Fibroblast of the conjunctiva (primary cell): ENCODE data around the gene TENM3.

ENCODE experiments used
- DNase-seq: peaks from one replicate; pipeline ENCODE4 v3.0.0-alpha.2; 2010; ENCODE audit warnings: low read depth

Gene TENM3

DNA sequence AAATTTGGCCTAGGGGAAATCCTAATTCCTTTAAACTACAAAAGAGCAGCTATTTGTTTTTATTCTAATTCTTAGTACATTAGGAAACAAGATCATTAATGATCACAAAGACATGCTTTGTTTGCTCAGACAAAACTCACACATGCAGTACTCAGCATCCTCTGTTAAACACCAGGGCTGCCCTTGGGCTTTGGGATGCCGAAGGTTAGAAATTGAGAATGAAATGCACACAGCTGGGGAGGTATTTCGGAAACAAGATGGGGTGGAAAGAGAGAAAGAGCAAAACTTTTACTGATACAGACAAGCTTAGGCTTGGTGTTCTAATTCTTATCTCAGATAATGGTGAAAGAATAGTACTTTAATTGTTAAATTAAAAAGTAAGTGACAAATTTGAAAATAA is 451.3 kb downstream of the TENM3 start:
- no peak for DNase-seq

DNA sequence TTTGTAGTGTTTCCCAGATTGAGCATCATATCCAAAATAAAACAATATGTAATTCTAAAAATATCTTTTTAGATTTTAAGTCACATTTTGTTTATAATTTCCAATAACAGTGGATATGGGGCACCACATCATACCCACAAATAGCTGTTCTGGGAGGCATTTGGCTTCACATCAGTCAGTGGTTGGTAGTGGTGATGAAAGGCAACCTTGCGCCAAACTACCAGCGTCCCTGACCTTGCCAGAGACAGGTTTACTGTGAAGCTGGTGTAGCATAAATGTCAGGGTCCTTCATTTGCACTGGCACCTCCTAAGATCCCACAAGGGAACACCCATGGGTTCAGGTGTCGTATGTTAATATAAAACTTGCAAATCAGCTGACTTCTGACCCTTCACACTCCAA is 451.8 kb downstream of the TENM3 start:
- DNase-seq, result no peak

DNA sequence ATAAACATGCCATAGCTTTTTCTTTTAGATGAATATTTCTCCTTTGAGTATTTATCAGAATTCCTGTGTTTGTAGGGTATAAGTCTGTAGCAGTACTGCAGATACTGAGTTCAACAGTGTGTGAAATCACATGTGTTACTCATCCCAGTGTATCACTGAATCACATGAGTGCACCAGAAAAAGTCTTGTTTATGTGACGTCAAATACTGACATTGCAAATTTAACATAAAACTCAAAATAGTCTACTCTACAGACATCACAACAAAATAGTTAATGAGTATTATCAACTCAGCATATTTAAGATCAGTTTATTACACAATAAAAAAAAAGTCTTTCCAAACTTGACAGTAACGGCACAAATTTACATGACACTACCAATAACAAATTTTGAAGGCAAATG is 452.6 kb downstream of the TENM3 start:
- no peak for DNase-seq

DNA sequence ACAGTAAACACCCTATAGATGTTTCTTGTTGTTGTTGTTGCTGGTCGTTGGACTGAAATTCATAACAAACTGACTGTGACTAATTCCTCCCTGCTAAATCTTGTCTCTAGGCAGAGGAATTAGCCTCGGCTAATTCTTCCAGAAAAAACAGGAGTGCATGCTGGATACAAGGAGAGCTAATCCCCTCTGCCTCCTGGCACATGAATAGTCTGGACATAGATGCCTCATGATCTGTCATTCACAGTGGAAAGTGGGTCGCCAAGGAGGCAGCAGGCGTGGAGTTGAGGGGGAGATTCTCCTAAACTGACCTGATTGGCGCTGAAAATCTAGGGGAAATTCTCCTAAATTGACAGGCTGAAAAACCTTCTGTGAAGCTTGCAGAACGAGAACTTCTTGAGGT is 453.9 kb downstream of the TENM3 start:
- no peak for DNase-seq

DNA sequence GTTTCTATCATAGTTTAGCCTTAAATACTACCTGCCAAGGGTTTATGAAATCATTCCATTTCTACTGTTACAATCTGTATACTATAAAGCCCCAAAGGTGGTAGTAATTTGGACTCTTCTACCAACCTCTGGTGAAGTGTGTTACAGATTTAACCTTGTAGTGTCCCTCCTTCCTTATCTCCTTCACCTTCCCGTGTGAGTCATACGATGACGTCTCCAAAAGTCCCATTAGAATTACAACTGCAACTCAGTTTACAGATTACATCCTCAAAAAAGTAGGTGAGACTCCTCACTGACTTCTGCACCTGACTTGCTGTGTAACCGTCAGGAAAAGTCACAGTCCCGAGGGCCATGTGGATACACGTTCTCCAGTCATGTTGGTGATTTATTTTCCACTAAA is 455.0 kb downstream of the TENM3 start:
- no peak for DNase-seq

DNA sequence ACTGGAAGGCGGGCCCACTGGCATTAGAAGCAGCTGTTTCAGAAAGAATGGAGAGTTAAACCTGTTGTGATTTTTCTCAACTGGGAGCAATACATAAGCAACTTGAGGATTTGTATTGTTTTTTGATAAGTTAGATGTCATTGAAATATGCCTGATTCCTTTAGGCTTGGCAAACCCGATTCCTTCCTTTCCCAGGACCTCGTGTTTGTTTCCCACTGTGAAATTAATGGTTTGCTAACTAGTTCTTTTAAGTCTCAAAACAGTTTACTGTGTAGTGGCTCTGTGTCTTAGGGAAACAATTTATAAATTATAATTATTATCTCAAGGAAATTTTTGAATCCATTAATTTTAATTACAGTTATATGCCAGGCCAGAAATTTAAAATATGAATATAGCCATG is 456.0 kb downstream of the TENM3 start:
- DNase-seq, result no peak

DNA sequence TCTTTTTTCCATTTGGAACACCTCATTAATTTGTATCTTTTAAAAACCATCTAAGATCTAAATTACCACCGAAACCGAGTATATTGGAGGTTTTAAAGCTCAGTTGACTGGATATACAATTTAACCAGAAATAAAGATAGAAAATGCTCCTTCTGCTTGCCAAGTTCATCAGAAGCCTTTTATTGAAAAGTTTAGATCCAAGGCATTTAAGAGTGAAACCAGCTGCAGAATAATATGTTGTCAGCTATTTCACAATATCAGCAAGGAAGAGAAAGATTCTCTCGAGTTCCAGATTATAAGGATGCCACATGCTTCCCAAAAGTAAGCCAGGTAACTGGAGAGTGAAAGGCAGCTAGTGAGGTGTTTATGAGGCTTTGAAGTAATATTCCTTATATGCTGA is 456.6 kb downstream of the TENM3 start:
- DNase-seq, result no peak

DNA sequence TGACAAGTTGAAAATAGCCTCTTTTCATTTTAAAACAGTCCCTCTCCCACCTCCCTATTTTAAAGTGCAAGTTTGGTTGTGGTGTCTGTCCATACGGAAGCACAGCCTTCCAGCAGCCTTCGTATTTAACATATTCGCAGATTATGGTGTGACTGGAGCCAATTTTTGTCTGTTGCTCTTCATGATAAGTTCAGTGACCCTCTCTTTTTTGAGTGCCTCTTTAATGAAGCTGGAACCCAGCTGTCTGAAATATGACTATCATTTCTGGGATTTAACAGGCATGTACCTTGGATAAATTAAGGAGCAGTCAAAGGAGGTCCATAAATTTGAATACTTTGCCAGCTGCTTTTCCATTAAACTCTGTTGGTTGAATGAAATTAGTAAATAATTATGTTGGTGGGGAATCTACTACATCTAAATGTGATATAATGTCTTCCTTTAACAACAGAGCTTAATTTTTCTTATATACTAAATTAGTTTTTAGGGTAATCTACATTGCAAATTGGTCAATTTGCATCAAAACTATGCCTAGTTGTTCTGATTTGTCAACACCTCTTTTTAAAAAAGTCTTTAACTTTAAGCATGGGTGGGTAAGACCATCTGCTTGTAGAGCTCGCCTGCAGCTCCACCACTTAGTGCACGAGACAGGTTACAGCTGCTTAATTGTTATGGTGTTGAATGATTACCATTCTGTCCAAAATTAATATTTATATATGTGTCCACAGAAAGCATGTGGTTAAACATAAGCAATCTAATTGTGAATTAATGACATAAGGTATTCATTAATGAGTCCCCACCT is 457.4 kb downstream of the TENM3 start:
- no peak for DNase-seq

DNA sequence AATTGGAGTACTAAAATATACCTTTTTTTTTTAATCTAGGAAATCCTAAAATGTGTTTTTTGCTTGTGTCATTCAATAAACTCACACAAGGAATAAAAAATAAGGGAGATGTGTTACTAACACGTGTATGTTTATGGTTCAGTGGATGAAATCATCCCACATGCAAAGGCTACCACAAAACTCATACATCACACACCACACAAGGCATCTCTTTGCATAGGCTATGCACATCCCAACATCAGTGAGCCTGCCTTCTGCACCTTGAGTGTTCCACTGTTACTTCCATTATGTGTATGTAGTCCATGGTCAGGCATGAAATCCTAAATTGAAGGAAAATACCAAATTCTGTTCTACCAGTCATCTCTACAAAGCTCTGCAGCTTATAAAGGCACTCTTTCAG is 460.9 kb downstream of the TENM3 start:
- no peak for DNase-seq

DNA sequence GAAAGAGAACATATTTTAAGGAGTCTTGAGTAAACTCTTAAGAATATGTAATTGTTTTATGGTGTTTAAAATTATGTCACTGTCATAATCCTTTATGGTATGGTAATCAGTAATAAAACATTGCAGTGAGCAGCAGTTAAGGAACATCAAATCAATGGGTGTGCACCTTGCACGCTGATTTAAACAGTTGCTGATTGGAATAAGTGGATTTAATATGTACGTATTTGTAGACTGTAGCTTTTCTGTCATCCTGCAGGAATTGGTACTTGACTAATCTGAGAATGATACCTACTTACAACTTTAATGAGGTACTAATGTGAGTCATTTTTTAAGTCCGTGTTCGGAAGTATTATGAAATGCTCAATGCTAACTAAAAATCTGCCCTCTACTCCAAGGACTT is 461.7 kb downstream of the TENM3 start:
- no peak for DNase-seq

DNA sequence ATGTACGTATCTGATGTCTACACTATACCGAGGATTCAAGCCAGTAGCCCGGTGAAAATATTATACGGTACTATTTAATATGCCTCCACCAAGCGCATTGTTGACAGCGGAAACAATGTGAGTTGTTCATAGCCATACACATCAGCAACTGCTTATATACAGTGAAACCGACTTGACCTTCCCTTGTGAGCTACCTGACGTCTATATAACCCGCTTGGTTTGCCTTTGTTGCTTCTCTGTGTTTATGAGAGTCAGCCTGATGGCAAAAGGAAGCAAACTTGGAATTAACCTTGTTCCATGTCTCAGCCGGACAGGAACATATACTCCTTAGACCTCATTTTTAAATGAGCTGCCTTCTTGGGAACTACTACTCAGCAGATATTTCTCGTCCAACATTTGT is 462.2 kb downstream of the TENM3 start:
- DNase-seq, result no peak

DNA sequence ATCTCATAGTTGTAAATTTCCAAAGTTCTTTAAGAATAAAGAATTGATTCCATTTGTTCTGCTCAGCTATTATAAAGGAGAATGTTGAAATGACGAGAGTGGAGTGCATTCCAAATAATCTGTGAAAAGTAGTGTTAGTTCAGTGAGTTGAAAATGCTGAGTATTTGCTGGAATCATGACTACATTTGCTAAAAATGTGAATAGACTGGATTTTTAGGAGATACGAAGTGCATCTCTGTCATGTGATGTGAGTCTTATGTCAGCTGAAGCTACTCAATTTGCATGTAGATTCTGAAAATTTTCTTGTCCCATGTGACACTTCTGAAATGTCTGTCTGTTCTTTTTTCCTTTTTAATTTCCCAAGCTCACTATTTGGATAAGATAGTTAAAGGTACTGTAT is 468.0 kb downstream of the TENM3 start:
- no peak for DNase-seq

DNA sequence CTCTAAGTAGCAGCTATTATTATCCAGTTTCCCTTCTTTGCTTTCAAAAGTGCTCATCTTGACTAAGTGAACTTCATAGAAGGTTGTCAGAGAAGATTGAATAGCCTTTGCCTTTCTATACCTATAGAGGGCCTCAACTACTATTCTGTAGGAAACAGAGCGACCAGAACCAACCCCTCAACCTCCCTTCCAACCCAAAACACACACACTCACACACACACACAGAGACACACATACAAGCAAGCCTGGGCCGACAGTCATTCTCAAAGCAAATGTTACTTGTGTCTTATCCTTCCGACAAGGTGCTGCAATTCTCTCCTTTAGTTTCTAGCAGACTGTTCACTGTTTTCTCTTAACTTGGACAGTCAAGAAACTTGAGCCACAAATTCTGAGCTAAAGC is 472.3 kb downstream of the TENM3 start:
- DNase-seq, result no peak

DNA sequence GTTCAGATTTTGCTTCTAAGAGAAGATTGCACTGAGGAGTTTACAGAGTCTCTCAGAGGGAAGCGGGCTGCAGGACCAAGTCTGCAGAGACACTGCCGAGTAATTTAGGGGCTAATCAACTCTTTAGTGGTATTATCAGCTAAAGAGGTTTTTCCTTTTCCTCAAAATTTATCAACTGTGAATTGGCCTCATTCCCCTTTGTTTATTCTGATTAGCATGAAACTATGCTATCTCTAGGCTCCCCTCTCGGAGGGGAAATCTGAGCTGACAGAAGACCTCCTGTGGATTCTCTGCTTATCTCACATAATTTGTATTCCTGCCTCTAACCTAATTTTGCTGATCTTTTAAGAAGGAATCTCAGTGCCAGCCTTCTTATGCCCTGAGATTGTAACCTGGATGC is 473.0 kb downstream of the TENM3 start:
- no peak for DNase-seq

DNA sequence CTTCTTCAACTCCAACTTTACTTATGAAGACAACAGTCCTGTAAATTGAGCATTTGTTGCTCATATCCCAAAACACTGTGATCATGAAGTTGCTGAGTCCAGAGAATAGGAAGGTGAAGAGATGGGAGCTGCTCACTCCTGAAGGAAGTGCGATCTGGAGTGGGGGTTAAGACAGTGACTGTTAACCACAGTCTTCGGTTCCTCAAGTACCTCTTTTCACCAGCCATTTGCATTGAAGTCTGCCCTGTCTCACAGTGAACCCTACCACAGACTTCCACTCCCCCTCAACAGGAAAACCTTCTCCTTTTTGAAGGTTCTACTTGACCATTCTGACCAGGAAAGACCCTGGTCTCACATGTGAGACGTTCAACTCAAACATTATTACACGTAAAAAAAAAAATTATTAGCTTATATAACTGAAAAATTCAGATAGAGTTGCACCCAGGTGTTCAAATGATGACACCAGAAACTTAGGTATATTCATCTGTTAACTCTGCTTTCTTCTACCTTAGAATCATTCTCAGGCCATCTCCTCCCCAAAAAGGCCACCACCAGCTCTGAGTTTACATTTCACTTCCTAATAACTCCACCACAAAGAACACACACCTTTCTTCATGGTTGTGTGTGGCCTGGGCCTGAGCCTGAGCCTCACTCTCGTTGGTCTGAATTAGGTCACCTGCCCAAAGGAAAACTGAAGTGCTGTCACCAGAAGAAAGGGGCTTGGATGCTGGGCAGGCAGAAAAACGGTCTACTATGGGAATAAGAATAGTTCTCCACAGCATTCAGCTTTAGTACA is 474.8 kb downstream of the TENM3 start:
- DNase-seq, result no peak

DNA sequence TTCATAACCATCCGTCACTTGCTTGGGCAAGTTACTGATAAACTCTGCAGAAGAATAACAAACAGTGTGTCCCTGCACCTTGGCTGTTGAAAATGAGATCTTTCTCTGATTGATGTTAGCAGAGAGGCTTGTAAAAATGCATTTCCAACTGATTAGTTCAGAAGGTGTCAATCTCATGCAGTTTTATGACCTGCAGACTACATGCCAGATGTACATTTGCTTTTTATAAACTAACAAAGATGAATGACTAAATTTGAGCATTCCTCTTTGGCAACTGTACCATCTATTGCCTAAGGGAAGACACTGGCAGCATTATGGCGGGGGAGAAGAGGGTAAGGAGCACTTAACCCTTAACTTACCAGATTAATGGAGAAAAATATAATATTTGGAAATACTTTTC is 481.2 kb downstream of the TENM3 start:
- DNase-seq, result no peak

DNA sequence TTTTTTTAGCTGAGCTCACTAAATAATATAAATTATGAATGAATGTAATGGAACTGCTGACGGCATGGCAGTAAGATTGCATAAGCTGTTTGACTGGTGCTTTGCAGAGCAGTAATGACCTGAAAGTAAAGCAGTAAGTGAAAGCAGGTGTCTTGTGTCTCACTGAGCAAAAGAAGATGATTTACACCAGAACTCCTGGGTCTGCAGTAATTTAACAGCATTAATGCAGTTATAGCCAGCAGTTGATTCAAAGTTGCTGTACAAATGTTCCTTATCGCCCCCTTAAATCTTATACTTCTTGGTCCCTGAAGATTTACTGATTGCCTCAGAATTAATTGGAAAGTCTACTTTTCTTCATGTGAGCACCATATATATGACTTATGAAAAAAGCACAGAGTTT is 486.3 kb downstream of the TENM3 start:
- no peak for DNase-seq

DNA sequence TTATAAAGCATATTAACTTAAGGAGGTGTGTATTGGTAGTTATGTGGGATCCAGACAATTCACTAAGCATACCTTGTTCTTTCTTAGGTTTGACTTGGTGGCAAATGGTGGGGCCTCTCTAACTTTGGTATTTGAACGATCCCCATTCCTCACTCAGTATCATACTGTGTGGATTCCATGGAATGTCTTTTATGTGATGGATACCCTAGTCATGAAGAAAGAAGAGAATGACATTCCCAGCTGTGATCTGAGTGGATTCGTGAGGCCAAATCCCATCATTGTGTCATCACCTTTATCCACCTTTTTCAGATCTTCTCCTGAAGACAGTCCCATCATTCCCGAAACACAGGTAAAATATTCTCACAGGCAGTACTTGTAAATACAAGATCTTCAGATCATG is 487.6 kb downstream of the TENM3 start:
- DNase-seq, result no peak

DNA sequence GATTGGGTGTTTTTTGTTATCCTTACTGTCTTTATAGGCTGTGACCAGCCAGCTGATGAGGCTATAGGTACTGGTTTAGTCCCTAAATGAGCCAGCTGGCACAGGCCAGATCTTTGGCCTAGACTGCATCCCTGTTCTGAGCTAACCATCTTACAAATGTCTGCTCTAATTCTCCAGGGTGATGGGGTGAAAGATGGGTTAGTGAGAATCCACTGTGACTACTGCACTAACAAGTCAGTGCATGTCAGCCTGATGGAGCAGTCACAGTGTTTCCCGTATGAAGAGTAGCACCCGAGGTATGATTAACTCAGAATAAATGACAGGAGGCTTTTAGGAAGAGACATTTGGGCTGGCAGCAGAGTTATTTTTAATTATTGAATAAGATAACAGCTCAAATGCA is 493.0 kb downstream of the TENM3 start:
- no peak for DNase-seq

DNA sequence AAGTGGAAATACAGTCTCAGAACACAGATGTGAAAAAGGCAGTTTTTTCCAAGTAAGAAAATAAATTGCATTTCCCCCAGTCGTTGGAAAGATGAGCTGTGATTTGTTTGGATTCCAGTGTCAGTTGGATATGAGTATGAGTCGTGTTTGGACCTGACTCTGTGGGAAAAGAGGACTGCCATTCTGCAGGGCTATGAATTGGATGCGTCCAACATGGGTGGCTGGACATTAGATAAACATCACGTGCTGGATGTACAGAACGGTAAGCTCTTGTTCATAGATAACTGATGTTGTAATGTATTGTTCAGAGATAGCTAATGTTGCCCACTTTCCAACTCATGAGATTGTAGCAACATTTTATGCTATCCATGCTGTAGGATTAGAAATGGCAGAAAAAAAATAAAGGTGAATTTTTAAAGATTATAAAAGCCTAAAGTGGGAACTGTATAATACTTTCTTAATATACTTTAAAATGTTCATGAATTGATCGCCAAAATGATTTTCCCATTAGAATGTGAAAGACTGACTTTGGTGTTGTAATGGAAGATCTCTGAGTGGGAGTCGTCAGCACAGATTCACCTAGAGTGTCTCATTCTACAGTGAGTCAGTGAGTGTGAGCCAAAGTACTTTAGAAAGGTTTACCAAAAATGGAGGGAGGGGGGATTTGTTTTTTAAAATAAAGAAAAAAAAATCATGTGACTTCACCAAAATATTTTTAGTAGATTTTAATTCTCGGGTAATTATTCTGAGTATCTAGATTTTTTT is 495.3 kb downstream of the TENM3 start:
- DNase-seq, result no peak

DNA sequence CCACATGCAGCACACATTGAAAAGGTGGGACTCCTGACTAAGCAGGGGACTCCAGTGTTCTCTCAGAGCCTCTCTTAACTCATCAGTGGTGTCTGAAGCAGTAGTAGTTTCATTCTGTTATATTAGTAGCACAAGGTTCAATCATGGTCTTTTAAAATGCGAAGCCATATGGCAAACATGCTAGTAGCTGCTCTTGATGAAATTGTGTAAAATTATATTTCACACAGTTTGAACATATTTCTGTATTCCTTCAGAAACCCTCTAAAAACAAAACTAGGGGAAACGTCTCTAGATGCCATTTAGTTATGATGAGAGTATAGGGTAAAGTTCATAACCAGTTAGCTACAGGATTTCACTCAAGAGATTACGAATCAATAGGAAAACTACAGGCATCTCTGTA is 497.1 kb downstream of the TENM3 start:
- DNase-seq, result no peak

DNA sequence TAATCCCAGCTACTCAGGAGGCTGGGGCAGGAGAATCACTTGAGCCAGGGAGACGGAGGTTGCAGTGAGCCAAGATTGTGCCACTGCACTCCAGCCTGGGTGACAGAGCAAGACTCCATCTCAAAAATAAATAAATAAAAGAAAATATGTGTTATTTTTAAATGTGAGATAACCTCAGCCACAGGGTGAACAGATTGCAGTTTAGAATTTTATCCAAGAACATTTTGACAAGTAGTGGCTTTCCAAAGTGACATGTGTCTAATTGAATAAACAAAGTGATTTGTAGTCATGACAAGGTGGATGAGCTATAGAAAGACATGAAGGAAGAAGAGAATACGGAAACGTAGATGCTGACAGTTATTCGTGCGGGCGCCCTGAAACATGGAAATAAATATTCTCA is 497.9 kb downstream of the TENM3 start:
- no peak for DNase-seq

DNA sequence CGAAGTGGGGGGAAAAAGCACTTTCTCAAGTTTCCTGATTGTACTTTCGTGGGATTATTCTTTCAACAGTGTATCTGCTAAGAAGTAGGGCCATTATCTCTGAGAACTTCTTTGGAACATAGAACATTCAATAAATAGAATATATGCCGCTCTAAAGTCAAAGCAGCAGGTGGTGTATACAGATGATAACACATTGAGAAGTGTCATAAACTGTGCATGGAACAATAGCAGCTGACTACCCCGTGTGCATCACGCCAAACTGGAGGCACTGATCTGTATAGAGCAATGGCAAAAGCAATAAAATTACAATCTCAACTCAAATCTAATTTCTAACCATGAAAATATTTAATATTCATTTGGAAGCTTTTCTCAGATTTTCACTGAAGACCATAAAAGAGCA is 498.7 kb downstream of the TENM3 start:
- no peak for DNase-seq
